AG04450 (cell line): Measurements from ENCODE around the gene RAB43. TPM values are rescaled to one million over a fixed set of nuclear protein-coding genes. Genes with fewer than 3 reads are reported as not detected.
A peak's percentile ranks its signal among the peaks of the same experiment; 100 is the strongest.
"Not testable (repeated sequence)": the region's sequence is repeated elsewhere in the genome, so short reads cannot be mapped to it uniquely, and the experiment has no call there.

Source experiments
- CTCF ChIA-PET: fragments of 300-600, 350-600 bp; formaldehyde crosslinking; extraction: SDS; loops from one replicate; lab custom pipeline; 2022; ENCODE audit warnings: antibody characterized with exemption, inconsistent platforms; lab: Charles Lee
- POLR2A ChIA-PET: fragments of 350-600 bp; formaldehyde crosslinking; extraction: SDS; loops from one replicate; lab custom pipeline; 2021; ENCODE audit warnings: antibody characterized with exemption, inconsistent platforms; lab: Yijun Ruan, JAX
- DNase-seq: peaks from one replicate; pipeline ENCODE4 v3.0.0-alpha.2; 2011; ENCODE audit warnings: low read depth, low spot score
- H3K27ac ChIP-seq: one replicate; pipeline ENCODE4 v1.5.1; 2012; ENCODE audit warnings: low read depth, low read length, control low read depth
- H3K27me3 ChIP-seq: one replicate; pipeline ENCODE4 v1.6.0; 2012; ENCODE audit warnings: low read length; ENCODE audit not compliant: control insufficient read depth, insufficient read depth
- H3K4me3 ChIP-seq: 2 replicates; pipeline ENCODE4 v1.5.1; 2011; ENCODE audit warnings: mild to moderate bottlenecking, low read depth, low read length, control low read depth
- H3K9me3 ChIP-seq: 2 replicates; pipeline ENCODE4 v1.5.1; 2012; ENCODE audit warnings: low read length; ENCODE audit not compliant: control insufficient read depth, insufficient read depth
- CTCF ChIP-seq: IDR thresholded peaks from 2 replicates; pipeline ENCODE4 v1.5.1; 2011; ENCODE audit warnings: low read depth, low read length, control low read depth, inconsistent platforms
- polyA minus RNA-seq: library from RNA; depleted of rRNA, polyadenylated mRNA; stranded (reverse); fragments of >200 nt; gene quantifications from 2 replicates; pipeline ENCODE4 v1.2.3, GENCODE V29; 2011; rRNA and poly(A)+ RNA removed
- polyA plus RNA-seq: library from polyadenylated mRNA; depleted of rRNA; stranded (reverse); fragments of >200 nt; gene quantifications from 2 replicates; pipeline ENCODE4 v1.2.3, GENCODE V29; 2011; rRNA removed

RAB43 gene
- polyA plus RNA-seq (6.9 and 14.6 TPM in 2 replicates), polyA minus RNA-seq (6.6 and 7.0 TPM in 2 replicates)

GRCh38 chr3:129121792-129122411 lies at the start of gene RAB43:
RAB43 (minus strand) TSS chr3:129121804; CDS start chr3:129121489, 315 bp downstream.
- H3K9me3 ChIP-seq = no peaks in the 10 kb centered on the region; the same call in 1 of the 2 replicates
- CTCF ChIA-PET = interaction anchor here (0.8 to 7.0 kb wide), 7 partner anchors 22 to 151 kb away, joined by 3 to 84 read pairs (median 8); no protein-coding TSS in a partner anchor
- DNase-seq = peak; percentile 30
- peak within 1 kb of the TSS; percentile 84 for H3K4me3 ChIP-seq
- no peaks in the 10 kb centered on the region for H3K27me3 ChIP-seq
- POLR2A ChIA-PET = interaction anchor here (0.5 to 1.1 kb wide), 10 partner anchors 17 to 442 kb away, joined by 3 to 14 read pairs (median 4); partner anchors contain the start of gene COPG1
- peak within 1 kb of the TSS; percentile 70 for H3K27ac ChIP-seq
- TF ChIP-seq CTCF = no peak

GRCh38 chr3:129166579-129167332 lies 45.2 kb upstream of the RAB43 start:
- Histone ChIP-seq H3K4me3 (no peak overlapping the region), H3K27ac (no peak overlapping the region), H3K27me3 (no peaks in the 10 kb centered on the region), H3K9me3 (no peaks in the 10 kb centered on the region)
- no peak for TF ChIP-seq CTCF
- ChIA-PET POLR2A (no interaction called here), CTCF (interaction anchor here (3.7 kb wide), 1 partner anchor 197 kb away, joined by 13 read pairs; no protein-coding TSS in a partner anchor)
- DNase-seq = no peak

DNA sequence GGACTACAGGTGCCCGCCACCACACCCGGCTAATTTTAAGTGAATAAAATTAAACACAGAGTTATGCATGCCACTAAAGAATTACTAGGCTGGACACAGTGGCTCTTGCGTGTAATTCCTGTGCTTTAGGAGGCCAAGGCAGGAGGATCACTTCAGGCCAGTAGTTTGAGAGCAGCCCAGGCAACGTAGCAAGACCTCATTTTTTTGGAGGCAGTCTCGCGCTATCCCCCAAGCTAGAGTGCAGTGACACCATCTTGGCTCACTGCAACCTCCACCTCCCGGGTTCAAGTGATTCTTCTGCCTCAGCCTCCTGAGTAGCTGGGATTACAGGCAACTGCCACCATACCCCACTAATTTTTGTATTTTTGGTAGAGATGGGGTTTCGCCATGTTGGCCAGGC lies 44.0 kb upstream of the RAB43 start:
- DNase-seq, H3K27ac ChIP-seq, H3K27me3 ChIP-seq, H3K4me3 ChIP-seq, H3K9me3 ChIP-seq: not testable (repeated sequence)
- POLR2A ChIA-PET = interaction anchor here (0.6 kb wide), 1 partner anchor 17 kb away, joined by 3 read pairs; no protein-coding TSS in a partner anchor
- CTCF ChIA-PET = interaction anchor here (0.6 kb wide), 1 partner anchor 115 kb away, joined by 4 read pairs; no protein-coding TSS in a partner anchor

GRCh38 chr3:129164500-129164899 lies 42.9 kb upstream of the RAB43 start:
- Histone ChIP-seq H3K27ac (no peak overlapping the region), H3K27me3 (no peaks in the 10 kb centered on the region), H3K4me3 (no peak overlapping the region), H3K9me3 (no peaks in the 10 kb centered on the region)
- CTCF ChIA-PET = no interaction called here
- TF ChIP-seq CTCF = no peak
- DNase-seq = no peak
- POLR2A ChIA-PET = interaction anchor here (0.7 kb wide), 1 partner anchor 19 kb away, joined by 4 read pairs; no protein-coding TSS in a partner anchor

DNA sequence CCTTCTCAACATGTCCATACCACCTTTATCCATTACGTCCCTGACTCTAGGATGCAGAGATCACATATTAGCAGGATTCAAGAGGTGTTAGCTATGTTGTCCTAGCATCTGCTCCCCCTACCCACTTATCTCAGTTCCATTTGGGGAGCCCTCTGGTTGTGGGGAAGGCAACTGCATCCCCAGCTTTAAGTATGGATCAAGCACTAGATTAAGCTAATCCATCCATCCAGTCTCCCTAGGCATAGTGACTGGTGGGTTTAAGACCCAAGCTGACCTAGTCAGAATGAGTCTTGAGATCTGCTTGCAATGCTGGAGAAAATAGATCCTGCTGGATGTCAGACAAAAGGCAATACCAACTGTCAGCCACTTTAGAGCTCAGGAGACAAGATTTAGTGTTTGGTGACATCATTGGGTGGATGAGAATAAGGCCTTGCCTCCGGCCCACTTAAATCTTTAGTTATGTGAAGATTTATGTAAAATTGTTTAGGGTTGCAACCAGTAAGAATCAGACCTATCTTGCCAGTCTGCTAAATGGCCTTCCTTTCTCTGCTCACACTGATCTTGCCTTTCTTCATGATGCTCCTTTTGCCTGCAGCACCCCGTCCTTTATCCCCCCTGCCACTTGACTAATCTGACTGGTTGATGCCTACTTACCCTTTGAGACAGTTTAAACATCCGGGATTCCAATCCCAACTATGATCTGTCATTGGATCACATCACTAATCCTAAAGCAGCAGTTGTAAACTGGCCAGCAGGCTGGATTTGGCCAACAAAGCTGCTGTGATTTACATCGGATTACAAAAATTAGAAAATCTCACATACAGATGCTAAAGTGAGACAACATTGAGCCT lies 41.4 kb upstream of the RAB43 start:
- no peak overlapping the region for H3K4me3 ChIP-seq
- H3K27me3 ChIP-seq = no peaks in the 10 kb centered on the region
- no peaks in the 10 kb centered on the region for H3K9me3 ChIP-seq
- no peak for DNase-seq
- ChIA-PET POLR2A (interaction anchor here (0.6 to 3.7 kb wide), 4 partner anchors 21 to 225 kb away, joined by 4 to 23 read pairs (median 7); partner anchors contain the start of genes CNBP and COPG1), CTCF (interaction anchor here (0.6 to 2.3 kb wide), 15 partner anchors 8 to 195 kb away, joined by 3 to 19 read pairs (median 4); partner anchors contain the start of genes COPG1 and RAB43)
- peak overlapping the region; percentile 47 for H3K27ac ChIP-seq
- peak; percentile 45 for TF ChIP-seq CTCF
